T-helper 1 cell (primary cell): ENCODE results near the gene TRIM56.
"Not testable (repeated sequence)": the region's sequence is repeated elsewhere in the genome, so short reads cannot be mapped to it uniquely, and the experiment has no call there.

ENCODE experiments used
- DNase-seq, 5 donors: peaks; one replicate each; pipeline ENCODE4 v3.0.0-alpha.2; 2012 to 2020

TRIM56 gene

DNA sequence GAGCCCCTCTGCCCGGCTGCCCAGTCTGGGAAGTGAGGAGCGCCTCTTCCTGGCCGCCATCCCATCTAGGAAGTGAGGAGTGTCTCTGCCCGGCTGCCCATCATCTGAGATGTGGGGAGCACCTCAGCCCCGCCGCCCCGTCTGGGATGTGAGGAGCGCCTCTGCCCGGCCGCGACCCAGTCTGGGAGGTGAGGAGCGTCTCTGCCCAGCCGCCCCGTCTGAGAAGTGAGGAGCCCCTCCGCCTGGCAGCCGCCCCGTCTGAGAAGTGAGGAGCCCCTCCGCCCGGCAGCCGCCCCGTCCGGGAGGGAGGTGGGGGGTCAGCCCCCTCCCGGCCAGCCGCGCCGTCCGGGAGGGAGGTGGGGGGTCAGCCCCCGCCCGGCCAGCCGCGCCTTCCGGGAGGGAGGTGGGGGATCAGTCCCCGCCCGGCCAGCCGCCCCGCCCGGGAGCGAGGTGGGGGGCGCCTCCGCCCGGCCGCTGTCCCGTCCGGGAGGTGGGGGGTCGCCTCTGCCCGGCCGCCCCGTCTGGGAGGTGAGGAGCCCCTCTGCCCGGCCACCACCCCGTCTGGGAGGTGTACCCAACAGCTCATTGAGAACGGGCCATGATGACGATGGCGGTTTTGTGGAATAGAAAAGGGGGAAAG, 7.1 kb downstream of the TRIM56 start:
- not testable (repeated sequence) for DNase-seq

- no peak for DNase-seq
Observed at GRCh38 chr7:101093906-101094305, 8.6 kb downstream of the TRIM56 start.

DNA sequence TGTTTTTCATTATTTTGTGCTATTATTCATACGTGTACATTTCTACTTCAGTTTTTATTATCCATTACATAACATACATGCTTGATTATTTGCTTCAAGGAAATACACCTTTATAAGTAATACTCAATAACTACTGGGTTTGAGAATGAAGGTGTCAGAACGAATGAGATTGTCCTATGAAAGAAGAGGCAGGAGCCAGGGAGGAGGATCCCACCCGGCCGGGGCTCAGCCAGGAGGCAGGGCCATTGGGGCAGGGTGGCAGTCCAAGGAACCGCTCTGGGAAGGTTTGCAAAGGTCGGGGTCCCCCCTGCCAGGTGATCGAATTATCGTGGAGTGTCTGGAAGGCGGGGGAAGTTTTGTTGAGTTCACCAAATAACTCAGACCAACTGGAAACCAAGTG, 9.1 kb downstream of the TRIM56 start:
- no peak for DNase-seq

GRCh38 chr7:101094791-101095375, 9.6 kb downstream of the TRIM56 start:
- DNase-seq = no peak

- no peak for DNase-seq
Observed at GRCh38 chr7:101096331-101096956, 11.2 kb downstream of the TRIM56 start.

DNA sequence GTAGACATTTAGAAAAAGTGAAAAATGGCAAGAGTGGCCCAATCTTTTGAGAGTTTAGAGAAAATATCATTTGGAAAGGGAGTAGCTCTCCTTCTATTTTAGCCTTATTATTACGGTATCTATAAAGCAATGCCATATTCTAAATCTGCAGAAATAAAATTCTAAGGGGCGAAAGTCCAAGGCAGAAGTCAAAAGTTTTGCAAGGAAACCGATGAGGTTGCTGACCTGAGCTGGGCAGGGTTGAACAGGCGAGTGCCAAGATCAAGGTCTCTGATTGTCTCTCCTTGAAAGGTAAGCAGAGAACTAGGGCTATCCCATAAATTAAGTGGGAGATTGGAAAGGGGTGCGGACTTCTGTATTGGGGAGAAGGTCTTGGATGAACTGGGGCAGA, 11.7 kb downstream of the TRIM56 start:
- DNase-seq = no peak

DNA sequence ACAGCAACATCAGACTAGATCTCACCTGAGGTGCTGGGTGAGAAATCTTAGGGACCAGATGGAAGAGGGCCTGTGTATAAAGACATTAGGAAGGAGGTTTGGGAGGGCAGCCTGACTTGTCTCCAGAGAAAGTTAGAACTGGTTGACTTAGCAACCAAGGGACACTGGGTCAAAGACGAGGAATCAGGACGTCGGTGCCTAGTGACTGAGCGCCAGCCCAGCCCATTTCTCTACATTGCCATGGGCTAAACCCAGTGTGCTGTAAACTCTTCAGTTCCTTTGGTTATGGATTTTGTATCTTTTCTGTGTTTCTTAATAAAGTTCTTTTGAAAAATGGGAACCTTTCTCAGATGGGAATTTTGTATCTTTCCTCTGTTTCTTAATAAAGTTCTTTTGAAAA, 12.3 kb downstream of the TRIM56 start:
- DNase-seq = no peak

DNA sequence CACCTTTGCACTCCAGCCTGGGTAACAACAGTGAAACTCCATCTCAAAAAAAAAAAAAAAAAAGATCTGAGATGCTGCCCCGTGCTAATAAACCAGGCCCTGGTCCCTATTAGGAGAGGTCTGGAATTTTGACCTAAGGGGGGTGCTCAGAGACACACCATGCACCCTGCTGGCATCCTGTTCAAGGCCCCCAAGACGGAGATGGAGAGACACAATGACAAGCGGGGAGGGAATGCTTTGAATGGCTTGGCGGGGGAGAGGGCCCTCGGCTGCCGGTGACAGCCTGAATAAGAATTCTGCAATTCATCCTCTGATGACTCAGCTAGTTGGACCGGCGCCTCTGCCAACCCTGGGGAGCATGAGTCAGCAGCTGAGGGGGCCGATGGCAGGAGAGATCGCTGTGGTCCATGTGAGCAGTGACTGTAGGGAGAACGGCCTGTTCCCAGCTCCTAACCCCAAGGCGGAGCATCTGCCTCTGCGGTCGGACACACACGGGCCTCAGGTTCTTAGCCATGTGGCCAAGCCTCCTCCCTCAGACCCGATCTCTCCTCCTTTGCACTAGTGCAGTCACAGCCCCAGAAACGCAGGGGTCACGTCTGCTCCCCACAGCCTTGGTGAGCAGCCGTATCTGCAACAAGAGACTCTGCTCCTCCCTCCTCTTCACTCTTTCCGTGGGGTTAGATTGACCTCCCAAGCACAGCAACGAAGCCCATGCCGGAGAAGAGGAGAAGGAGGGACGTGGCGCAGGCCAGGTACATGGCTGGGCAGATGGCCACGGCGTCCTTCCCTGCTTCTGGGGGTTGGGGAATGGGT, 14.9 kb downstream of the TRIM56 start:
- DNase-seq = peak in 1 of 5 donors; percentile 55

DNA sequence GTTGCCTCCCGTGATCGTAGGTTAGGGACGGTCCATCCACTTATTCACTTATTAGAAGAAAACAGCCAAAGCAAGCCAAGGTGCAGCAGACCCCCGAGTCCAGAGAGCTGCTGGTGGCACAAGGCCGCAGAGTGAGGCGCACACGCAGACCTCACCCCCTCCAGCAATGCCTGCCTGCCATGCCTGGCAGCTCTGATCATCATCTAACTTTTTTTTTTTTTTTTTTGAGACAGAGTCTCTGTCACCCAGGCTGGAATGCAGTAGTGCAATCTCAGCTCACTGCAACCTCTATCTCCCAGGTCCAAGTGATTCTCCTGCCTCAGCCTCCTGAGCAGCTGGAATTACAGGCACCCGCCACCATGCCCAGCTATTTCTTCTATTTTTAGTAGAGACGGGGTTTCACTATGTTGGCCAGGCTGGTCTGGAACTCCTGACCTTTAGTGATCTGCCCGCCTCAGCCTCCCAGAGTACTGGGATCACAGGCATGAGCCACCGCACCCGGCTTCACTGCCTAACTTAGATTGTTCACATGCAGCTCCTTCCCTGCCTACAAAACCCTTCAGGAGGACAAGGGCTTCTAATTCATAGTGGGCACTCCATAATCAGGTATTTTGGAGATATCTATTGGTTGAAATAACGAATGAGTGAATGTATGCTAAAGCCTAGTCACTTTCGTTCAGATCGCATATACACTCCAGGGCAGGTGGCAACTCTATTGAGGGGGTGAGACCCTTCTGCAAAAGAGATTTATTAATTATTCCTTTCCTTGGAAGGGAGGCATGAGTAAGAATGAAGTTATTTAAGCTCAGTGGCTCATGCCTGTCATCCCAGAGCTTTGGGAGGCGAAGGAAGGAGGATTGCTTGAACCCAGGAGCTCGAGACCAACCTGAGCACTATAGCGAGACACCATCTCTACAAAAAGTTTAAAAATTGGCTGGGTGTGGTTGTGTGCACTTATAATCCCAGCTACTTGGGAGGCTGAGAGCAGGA, 15.9 kb downstream of the TRIM56 start:
- DNase-seq = no peak

GRCh38 chr7:101102026-101102425, 16.7 kb downstream of the TRIM56 start:
- DNase-seq = no peak

- not testable (repeated sequence) for DNase-seq
Observed at GRCh38 chr7:101103701-101104100, 18.4 kb downstream of the TRIM56 start.

- no peak for DNase-seq
Observed at GRCh38 chr7:101104193-101104713, 19.0 kb downstream of the TRIM56 start.

DNA sequence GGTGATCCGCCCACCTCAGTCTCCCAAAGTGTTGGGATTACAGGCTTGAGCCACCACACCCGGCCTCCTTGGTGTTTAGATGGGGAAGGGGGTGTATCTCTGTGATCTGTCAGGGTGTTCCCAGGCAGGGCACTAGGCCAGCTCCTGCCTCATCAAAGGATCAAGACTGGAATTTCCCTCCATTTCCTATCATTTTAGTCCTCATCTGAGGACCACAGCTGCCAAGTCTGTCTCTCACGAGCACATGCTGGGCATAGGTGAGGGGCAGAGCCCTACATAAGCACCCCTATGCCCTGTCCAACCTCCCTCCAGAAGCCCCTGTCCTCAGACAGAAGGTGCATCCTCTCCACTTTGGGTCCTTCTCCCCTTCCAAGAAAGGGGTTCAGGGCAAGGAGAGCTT, 19.5 kb downstream of the TRIM56 start:
- no peak for DNase-seq

- not testable (repeated sequence) for DNase-seq
Observed at GRCh38 chr7:101105248-101105647, 20.0 kb downstream of the TRIM56 start.

DNA sequence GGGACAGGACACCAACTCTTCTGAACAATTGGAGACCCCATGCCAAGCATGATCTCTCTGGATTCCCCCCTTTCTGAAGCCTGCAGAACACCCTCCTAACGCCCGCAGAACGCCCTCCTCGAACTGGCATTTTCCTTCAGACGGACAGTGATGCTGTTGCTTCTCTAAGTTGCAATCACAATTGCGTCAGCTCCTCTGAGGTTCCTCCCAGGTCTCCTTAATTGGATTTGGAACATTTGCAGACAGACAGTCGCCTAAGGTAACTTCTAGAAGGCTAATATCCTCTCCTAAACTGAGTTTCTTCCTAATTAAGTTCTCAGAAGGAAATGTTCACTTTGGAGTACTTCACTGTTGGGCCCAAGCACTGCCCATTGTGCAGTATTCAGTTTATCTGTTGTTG, 21.1 kb downstream of the TRIM56 start:
- DNase-seq = no peak

DNA sequence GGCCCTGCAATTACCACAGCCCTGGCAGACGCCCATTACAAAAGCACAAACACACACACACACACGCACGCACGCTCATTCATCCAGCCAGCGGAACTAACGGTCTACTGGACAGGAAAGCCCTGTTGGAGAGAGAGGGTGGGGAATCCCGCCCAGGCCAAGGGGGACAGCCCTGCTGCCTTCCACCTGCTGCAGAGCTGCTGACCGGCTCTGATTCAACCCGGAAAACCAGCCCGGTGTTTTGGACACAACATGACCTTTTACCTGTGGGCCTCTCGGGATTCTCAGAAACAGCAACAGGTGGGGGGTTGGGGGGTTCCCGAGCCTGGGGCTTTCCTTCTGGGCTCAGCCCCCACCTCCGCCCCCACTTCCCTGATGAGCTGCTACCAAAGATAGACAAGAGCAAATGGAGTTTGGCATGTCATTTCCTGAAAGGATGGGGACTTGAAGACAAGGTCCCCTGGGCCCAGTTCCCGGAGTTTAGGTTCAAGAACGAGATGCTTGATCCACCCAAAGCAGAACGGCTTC, 23.1 kb downstream of the TRIM56 start:
- DNase-seq = no peak

DNA sequence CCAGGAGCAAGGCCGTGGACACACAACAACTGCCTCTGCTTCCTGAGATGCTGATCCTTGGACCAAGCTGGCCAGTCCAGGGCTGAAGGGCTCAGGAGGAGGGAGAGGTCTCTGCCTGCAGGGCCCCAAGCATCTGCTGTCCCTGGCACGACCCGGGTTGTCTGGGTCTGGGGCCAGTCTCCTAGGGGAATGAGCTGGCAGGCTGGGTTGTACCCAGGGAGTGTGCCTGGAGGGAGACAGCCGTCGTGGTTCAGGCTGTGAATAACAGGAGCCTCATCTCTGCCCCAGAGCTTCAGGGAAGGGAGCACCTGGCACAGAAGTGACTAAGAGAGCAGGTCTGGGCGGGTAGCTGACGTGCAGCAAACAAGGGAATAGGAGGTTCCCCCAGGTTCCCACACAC, 23.7 kb downstream of the TRIM56 start:
- DNase-seq = no peak

- no peak for DNase-seq
Observed at GRCh38 chr7:101109368-101109767, 24.1 kb downstream of the TRIM56 start.

- DNase-seq = no peak
Observed at GRCh38 chr7:101111261-101111660, 26.0 kb downstream of the TRIM56 start.

GRCh38 chr7:101112233-101112632, 27.0 kb downstream of the TRIM56 start:
- DNase-seq = no peak

- not testable (repeated sequence) for DNase-seq
Observed at GRCh38 chr7:101113140-101113539, 27.9 kb downstream of the TRIM56 start.

GRCh38 chr7:101113836-101114235, 28.6 kb downstream of the TRIM56 start:
- no peak for DNase-seq
